Measurements from ENCODE around the gene BFSP1.

BFSP1 gene

DNA sequence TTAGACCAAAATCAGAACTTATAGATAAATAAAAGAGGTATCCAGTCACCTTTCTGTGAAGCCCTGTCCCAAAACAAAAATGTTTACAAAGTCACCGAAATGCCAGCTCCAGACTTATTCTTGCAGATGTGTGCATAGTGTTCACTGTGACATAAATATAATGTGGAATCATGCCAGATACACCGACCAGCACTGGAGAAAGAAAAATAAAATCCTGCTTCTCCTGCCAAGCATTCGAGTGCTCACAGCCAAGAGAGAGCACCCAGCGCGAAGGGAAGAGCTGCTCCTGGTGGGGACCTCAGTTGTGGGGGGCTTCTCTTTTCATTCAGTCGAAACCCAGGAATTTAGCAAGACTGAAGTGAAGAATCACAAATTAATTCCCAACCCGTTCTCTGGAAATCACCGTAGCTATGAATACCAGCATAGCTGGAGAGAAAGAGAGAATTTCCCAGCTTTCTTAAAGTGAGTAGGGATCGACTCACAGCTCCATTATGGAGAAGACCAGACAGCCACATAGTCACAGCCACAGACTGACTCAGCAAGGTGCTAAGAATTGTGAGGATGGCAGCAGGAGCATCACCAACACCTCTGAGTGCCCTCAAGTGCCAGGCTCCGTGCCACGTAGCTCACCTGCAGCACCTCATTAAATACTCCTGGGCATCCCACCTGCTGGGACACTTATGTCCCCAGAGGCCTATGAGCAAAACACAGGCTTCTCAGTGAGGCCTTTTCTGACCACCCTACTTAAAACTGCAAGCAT is 33.2 kb downstream of the BFSP1 start:
- no peak for DNase-seq (ENCODE audit: low read depth in 2 of 2)

DNA sequence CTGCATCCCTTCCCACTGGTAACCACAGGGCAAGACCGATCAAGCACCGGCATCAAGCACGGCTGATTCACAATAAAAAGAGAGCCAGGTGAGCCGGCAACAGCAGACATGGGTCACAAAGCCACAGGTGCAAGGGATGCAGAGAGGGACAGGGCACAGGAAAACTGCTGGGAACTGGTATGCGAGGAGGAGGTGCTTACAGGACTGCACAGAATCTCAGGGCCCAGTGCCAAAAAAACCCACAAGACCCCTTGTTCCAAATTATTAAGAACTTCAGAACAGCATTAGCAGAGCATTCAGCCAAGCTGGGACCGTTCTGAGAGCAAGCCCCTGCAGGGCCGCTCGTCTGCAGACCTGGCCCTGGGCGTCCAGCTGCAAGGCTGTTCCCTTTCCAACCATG is 35.4 kb downstream of the BFSP1 start:
- DNase-seq (ENCODE audit: low read depth in 2 of 2), result no peak

DNA sequence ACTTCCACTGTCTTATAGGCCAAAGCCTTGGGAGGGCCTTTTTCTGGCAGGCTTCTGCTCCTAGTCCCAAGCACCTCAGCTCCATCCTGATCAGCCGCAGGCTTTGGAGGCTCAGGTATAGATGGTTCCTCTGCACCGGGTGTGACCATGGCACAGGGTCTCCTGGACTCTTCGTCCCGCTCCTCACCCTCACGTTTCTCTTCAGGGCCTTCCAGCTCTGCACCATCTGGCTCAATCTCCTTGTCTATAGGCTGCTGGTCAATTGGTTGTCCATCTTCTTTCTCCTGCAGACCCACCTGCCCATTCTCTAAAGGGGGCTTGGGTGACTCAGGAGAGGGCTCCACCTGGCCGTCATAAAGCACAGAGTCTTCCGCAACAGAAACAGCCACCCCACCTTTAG is 37.0 kb downstream of the BFSP1 start:
- no peak for DNase-seq (ENCODE audit: low read depth in 2 of 2)

DNA sequence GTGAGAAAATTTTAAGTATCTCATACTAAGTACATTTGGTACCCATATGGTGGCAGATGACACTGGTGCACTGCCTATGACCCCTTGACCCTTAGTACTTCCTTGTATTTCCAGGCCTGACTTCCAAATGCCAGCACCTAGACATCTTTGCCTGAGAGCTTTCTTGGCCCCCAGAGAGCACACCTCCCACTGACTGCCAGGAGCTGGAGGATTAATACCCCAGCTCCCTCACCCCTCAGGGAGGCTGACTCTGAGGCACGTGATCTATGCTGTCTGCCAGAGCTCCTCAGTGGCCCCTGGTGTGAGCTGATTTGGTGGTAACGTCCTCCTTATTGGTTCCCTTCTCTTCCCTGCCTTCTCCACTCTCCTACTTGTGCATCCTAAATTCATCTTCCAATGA is 38.0 kb downstream of the BFSP1 start:
- no peak for DNase-seq (ENCODE audit: low read depth in 2 of 2)

DNA sequence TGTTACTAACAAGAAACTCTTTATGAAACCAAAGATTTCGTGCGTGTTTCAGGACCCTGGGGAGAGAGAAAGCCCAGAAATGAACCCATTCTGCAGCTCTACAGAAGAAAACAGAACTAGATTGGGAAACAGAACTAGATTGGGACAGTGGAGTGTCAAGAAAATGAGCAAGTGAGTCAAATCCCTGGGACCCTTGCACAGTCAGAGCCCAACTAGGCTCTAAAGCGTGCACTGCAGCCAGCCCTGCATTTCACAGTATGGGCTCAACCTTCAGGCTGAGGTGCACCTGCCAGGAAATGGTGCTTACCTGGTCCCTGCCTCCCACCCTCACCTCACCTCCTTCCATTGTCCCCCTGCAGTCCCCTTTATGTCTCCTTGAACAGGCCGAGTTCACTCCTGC is 39.7 kb downstream of the BFSP1 start:
- DNase-seq (ENCODE audit: low read depth in 2 of 2), result no peak

- no peak for DNase-seq (ENCODE audit: low read depth in 2 of 2)
Measured at GRCh38 chr20:17491041-17491440, 40.1 kb downstream of the BFSP1 start.

- no peak for DNase-seq (ENCODE audit: low read depth in 2 of 2)
Measured at GRCh38 chr20:17490501-17490900, 40.7 kb downstream of the BFSP1 start.

DNA sequence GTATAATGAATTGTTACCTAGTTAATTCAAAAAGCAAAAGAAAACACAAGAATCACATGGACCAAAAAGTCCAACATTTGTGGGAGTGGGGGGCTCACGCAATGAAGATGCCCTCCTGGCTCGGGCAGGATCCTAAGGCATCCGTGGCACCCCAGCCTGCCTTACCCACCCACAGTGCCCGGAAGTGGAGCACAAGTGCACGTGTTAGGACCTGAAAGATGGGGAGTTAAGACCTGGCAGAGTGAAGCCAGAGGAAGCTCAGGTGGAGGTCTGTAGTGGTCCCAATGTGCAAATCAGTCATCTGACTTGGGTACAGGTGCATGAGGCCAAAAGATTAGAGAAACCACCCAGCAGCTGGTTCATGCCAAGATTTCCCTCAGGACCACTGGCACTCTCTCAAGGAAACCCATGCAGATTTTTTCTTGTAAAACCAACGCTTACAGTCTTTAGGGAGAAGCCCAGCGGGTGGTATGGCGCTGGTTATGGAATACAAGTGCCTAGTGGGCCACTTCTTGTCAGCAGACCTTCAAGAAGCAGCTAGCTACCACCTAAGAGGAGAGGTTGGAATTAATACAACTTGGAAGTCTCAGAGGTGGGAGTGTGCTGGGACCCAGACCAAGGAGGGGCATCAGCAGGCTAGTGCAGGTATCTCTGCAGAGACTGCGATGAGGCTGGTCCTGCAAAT is 42.1 kb downstream of the BFSP1 start:
- DNase-seq (ENCODE audit: low read depth in 2 of 2), result no peak

GRCh38 chr20:17485017-17485416 is 46.2 kb downstream of the BFSP1 start:
- DNase-seq (ENCODE audit: low read depth in 2 of 2), result no peak

DNA sequence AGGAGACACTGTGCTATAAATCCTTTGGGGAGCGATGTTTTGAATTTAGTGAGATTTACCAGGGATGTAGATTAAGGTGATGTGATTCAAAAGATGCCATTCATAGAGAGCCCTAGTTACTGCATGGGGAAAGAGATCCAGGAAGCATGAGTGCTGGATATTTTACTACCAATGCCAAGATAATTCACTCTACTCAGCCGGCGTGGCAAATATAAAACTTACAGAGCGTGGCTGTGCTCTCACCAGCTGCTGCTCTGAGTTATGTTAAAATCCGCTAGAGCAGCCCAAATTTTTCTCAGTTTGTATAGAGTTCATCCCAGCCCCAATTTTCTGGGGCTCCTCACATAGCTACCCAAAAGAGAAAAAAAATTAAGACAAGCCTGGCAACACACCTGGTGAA is 48.6 kb downstream of the BFSP1 start:
- DNase-seq (ENCODE audit: low read depth in 2 of 2), result no peak

GRCh38 chr20:17481661-17482060 is 49.5 kb downstream of the BFSP1 start:
- DNase-seq (ENCODE audit: low read depth in 2 of 2), result no peak

GRCh38 chr20:17480696-17481095 is 50.5 kb downstream of the BFSP1 start:
- no peak for DNase-seq (ENCODE audit: low read depth in 2 of 2)

DNA sequence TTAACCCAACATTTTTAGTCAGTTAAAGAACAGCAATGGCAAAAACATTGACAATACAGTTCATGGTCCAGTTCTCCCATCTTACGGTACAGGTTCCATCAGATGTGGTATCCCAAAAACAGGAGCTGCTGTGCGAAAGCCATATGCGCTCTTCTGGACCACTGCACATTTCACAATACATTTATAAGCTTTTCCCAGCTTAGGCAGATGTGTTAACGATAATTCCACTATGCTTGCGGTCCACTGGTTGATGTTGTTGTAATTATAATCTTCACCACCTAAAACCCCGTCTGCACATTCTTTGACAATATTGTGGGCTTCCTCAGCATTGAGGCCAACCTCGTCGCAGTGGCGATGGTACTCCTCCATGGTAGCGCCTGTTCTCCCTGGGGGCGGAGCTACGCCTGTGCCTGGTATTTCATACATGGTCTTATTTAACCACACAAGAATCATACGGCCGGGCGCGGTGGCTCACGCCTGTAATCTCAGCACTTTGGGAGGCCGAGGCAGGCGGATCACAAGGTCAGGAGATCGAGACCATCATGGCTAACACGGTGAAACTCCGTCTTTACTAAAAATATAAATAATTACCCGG is 52.0 kb downstream of the BFSP1 start:
- no peak for DNase-seq (ENCODE audit: low read depth in 2 of 2)

- DNase-seq (ENCODE audit: low read depth in 2 of 2), result no peak
Measured at GRCh38 chr20:17473659-17474058, 57.5 kb downstream of the BFSP1 start.

- DNase-seq (ENCODE audit: low read depth in 2 of 2), result no peak
Measured at GRCh38 chr20:17471606-17472187, 59.5 kb downstream of the BFSP1 start.

DNA sequence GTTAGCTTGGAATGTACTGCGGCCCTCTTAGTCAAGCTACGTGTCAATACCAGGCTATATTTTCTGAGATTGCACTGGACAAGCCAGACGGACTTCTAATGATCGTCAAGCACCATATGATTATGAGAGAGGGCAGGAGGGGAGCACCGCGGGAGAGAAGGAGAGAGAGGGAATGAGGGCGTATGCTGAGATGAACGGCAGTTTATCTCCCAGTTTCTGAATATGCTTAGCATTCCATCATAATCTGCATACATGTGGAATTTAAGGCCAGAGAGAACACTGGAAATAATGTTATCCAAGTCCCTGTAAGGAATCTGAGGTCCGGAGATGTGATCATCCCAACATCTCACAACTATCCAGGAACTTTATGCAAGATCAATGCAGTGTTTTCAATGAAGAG is 60.2 kb downstream of the BFSP1 start:
- no peak for DNase-seq (ENCODE audit: low read depth in 2 of 2)

GRCh38 chr20:17470521-17470920 is 60.7 kb downstream of the BFSP1 start:
- no peak for DNase-seq (ENCODE audit: low read depth in 2 of 2)

DNA sequence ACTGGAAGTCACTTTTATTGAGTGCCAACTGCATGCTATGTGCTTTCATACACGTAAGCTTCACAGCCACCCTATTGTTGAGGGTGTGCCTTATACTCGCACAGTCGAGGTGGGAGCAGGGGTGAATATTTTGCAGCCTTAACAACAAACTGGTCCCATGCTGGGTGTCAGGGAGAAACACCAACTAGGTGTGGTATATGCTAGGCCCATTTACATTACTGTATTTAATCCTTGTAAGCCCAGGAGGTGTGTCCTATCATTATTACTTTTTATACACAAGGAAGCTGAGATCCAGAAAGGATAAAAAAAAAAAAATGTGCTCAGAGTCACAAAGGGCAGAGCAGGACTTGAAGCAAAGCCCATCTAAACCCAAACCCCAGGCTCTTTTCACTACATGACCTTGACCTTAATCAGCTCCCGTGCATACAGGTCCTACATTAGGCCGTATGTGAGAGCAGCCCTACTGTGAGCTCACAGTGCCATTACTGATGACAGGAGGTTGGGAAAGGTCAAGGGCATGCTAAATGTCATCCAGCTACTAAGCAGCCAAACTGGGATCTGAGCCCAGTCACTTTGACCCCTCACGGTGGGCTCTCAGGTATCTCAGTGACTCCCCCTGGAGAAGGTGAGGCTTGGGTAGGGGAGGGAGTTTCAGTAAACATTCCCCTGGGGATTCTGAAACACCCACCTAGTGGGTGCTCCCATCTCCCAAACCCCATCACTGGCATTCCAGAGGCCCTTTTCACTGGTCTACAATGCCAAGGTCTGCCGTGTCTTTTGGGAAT is 61.7 kb downstream of the BFSP1 start:
- no peak for DNase-seq (ENCODE audit: low read depth in 2 of 2)

DNA sequence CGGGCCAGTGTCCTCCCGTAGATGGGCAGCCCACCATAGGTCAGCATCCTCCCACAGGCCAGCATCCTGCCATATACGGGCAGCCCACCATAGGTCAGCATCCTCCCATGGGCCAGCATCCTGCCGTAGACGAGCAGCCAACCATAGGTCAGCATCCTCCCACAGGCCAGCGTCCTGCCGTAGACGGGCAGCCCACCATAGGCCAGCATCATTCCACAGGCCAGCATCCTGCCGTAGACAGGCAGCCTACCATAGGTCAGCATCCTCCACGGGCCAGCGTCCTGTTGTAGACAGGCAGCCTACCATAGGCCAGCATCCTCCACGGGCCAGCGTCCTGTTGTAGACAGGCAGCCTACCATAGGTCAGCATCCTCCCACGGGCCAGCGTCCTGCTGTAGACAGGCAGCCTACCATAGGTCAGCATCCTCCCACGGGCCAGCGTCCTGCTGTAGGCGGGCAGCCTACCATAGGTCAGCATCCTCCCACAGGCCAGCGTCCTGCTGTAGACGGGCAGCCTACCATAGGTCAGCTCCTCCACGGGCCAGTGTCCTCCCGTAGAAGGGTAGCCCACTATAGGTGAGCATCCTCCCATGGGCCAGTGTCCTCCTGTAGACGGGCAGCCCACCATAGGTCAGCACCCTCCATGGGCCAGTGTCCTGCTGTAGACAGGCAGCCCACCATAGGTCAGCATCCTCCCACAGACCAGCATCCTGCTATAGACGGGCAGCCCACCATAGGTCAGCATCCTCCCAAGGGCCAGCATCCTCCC is 62.9 kb downstream of the BFSP1 start:
- DNase-seq (ENCODE audit: low read depth in 2 of 2), result no peak

DNA sequence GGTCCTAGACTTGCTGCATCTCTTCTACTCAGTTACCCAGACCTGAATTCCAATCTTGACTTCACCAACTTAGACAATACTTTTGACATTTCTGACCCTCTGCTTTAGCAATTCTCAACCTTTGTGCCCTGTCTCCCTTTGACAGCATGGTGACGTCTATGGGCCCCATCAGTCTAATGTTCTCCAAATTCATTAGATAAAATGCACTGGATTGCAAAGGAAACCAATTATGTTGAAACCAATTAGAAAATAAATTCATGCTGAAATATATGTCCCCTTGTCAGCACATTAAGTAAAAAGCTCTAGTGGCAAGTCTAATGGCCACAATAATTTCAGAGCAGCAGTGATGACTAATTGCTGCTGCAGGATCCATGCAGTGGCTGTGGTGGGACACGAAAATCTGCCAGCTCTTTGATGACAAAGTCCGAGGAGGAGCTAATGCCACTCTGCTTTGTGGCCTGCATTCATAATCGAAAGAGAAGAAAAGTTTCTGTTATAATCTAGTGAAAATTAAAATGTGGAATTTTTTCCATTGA is 64.0 kb downstream of the BFSP1 start:
- DNase-seq (ENCODE audit: low read depth in 2 of 2), result no peak

DNA sequence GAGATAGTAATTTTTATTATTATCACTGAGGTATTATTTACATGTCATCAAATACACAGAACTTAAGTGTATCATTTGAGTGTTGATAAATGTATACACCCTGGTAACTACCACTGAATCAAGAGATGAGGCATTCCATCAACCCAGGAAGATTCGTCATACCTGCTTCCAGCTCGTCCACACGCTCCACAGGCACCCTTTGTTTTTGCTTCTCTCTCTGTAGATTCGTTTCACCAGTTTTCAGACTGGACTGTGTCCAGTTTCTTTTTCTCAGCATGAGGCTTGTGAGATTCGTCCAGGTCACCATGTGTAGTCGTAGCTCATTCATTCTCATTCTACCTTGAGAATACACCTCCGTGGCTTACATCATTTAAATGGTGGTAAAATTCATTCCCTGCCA is 64.5 kb downstream of the BFSP1 start:
- no peak for DNase-seq (ENCODE audit: low read depth in 2 of 2)
